GM19240 (cell line): ENCODE measurements around the gene SIDT2.
"Not testable (repeated sequence)": the region's sequence is repeated elsewhere in the genome, so short reads cannot be mapped to it uniquely, and the experiment has no call there.

ENCODE experiments used
- DNase-seq: peaks from one replicate; pipeline ENCODE4 v3.0.0; 2011; ENCODE audit warnings: low spot score; ENCODE audit not compliant: insufficient read length

The SIDT2 gene

GRCh38 chr11:117178210-117179034 is at the start of gene SIDT2:
SIDT2 (plus strand) TSS chr11:117178743; CDS start chr11:117179264, 521 bp downstream.
- peak; percentile 85 for DNase-seq

GRCh38 chr11:117130396-117130795 is 48.1 kb upstream of the SIDT2 start:
- not testable (repeated sequence) for DNase-seq

DNA sequence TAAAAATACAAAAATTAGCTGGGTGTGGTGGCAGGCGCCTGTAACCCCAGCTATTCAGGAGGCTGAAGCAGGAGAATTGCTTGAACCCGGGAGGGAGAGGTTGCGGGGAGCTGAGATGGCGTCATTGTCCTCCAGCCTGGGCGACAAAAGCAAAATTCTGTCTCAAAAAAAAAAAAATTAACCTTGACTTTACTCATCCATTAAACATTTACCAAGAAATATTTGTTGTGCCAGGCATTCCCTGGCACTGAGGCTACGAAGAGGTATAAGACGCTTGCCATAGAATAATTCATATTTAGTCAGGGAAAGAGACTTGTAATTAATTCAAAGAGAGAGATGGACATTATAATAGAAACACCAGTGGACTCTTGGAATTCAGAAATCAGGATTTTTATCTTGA is 47.7 kb upstream of the SIDT2 start:
- DNase-seq = no peak

GRCh38 chr11:117134431-117134830 is 44.1 kb upstream of the SIDT2 start:
- no peak for DNase-seq

DNA sequence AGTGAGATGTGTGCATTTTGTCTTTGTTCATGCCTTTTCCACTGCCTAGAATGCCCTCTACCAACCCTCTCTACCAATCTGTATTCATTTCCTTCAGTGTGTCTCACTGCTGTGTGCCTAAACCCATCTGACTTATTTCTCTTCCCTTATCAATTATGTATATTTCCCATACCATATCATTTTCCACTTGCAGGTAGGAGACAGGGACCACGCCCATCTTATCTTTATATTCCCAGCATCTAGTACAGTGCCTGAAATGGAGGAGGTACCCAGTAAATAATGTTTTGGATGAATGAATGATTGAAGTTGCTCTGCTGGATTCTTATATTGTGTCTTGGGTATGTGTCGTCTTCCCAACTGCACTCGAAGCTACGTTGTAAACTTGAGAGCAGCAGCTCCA is 43.6 kb upstream of the SIDT2 start:
- not testable (repeated sequence) for DNase-seq

GRCh38 chr11:117137223-117138086 is 41.1 kb upstream of the SIDT2 start:
- DNase-seq = not testable (repeated sequence)

GRCh38 chr11:117143390-117143789 is 35.2 kb upstream of the SIDT2 start:
- no peak for DNase-seq

DNA sequence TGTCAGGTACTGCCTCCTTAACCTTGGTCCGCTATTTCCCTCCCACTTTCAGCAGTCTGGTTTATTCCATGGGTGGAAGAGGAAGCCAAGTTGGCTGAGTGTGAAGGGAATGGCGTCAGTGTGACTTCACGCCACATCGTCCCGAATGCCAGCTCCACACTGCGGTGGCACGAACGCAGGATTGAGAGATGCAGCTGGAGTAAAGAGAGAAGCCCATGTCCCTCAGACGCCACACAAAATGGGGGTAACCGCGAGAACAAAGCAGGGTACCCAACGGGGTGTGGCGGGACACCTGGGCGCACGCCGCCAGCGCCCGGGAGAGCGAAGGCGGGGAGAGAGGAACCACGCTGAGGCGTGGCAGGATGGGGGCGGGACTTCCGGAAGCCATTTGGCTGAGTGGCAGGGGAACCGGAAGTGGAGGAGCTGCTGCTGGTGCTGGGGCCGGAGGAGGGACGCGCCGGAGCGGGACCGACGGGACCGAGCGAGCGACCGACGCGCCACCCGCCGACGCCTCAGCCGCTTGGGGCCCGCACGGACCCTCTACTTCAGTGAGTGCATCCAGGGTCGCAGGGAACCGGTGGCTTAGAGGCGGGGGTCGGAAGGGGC is 34.6 kb upstream of the SIDT2 start, which contains the start of gene PAFAH1B2:
TSS of gene PAFAH1B2 (plus strand) at position 417 of the 606 bp plus-strand sequence. CDS start 8,161 bp downstream, outside the sequence.
- peak; percentile 98 for DNase-seq

GRCh38 chr11:117144477-117145392 is 33.8 kb upstream of the SIDT2 start:
- DNase-seq = peak; percentile 21

GRCh38 chr11:117145393-117145761 is 33.2 kb upstream of the SIDT2 start:
- no peak for DNase-seq

GRCh38 chr11:117146521-117146920 is 32.0 kb upstream of the SIDT2 start:
- DNase-seq = no peak

DNA sequence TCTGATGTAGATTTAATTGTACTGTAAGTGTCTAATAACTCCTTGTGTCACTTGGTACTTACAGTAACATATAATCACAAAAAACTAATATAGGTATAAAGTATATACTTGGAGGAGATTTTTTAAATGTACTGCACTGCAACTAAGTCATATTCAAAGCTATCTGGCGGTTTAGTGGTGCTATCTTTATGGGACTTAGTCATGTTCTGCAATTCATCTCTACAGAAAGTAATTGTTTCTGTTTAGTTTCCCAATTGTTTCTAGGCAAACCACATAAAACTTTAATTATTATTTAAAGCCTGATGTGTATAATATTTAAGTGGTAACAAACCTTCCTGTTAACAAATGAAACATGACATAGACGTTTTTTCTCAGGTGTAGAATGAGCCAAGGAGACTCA is 26.5 kb upstream of the SIDT2 start:
- DNase-seq = no peak

GRCh38 chr11:117154468-117154867 is 24.1 kb upstream of the SIDT2 start:
- DNase-seq = no peak

DNA sequence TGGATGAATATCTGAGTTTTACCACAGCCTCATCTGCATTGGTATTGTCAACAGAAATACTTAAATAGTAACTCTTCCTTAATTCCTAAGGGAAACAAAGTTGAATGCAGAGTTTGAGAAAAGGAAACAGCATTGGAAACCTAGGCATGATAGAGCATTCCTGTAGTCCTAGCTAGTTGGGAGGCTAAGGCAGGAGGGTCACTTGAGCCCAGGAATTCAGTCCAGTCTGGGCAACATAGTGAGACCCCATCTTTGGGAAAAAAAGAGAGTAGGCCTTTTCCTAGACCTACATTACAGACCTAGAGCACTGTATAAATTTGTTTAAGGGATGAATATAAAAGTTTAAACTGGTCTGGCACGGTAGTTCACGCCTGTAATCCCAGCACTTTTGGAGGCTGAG is 21.0 kb upstream of the SIDT2 start:
- no peak for DNase-seq

DNA sequence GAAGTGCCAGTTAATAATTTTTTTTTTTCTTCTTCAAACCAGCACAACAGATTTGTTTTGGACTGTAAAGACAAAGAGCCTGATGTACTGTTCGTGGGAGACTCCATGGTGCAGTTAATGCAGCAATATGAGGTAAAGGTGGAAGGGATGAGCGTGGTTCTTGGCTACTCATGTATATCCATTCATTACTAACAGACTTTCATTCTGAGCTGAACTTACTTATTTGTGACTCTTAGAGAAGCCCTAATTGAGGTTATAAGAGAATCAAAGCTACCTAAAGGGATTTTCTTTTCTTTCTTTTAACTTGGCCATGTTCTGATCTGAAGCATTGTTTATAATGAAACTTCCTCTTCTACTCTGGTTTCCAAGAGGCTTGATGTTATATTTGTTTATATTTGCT is 18.7 kb upstream of the SIDT2 start:
- no peak for DNase-seq

DNA sequence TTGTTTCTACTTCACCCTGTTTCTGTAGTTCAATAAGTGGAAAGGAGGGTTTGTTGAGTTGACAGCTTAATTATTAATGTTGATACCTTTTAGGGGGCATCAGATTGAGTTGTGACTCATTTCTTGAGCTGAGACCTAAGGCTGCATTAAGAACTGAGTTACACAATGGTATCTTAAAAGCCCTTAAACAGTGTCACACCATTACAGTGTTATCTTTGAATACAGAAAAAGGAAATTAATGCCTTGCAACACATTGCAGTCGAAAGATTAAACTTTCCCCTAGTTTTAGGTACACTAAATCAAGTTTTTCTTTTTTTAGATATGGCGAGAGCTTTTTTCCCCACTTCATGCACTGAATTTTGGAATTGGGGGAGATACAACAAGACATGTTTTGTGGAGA is 17.7 kb upstream of the SIDT2 start:
- DNase-seq = no peak

GRCh38 chr11:117166491-117166890 is 12.1 kb upstream of the SIDT2 start:
- no peak for DNase-seq

GRCh38 chr11:117169736-117170135 is 8.8 kb upstream of the SIDT2 start:
- DNase-seq = no peak

DNA sequence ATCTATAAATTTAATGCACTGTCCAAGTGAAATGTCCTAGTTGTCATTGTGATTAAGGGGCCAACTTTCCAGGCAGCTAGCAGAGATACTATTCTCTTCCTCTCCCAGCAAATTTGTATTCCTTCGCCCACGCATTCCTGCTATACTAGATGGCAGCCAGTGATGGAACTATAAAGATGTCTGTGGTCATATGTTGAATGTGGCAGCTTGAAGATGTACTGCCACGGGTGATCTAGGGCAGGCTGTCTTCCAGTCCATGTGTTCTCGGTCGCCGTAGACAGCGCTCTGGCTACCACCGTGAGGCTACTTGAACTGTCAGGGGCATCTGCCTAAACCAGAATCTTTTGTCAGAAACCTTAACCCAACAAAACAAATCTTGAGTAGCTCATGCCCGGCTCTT is 8.3 kb upstream of the SIDT2 start:
- no peak for DNase-seq

- DNase-seq = no peak
Measured at GRCh38 chr11:117171007-117171403, 7.5 kb upstream of the SIDT2 start.
